KMS-11 (cell line): ENCODE results near the gene CRYL1.

Source experiments
- H2AFZ ChIP-seq: fragments of 200-600 bp; sonication (generic); 2 replicates; pipeline ENCODE4 v1.6.1; 2016; ENCODE audit warnings: antibody characterized with exemption, mixed run types, low read depth
- H3K27ac ChIP-seq: fragments of 200-600 bp; sonication (generic); 2 replicates; pipeline ENCODE4 v1.6.1; 2016; ENCODE audit warnings: mild to moderate bottlenecking, mixed run types
- H3K27me3 ChIP-seq: fragments of 200-600 bp; sonication (generic); 2 replicates; pipeline ENCODE4 v1.6.1; 2017; ENCODE audit warnings: mild to moderate bottlenecking, low read depth, mixed run types, moderate library complexity; ENCODE audit not compliant: insufficient read depth
- H3K36me3 ChIP-seq: fragments of 200-600 bp; sonication (generic); 2 replicates; pipeline ENCODE4 v1.6.1; 2017; ENCODE audit warnings: mild to moderate bottlenecking, mixed run types; ENCODE audit not compliant: insufficient read depth
- H3K4me1 ChIP-seq: fragments of 200-600 bp; sonication (generic); 2 replicates; pipeline ENCODE4 v1.6.1; 2016; ENCODE audit warnings: mild to moderate bottlenecking, low read depth, mixed run types; ENCODE audit not compliant: poor library complexity, severe bottlenecking
- H3K4me2 ChIP-seq: fragments of 200-600 bp; sonication (generic); 2 replicates; pipeline ENCODE4 v1.7.0; 2016; ENCODE audit warnings: mild to moderate bottlenecking, mixed run types
- H3K4me3 ChIP-seq: fragments of 200-600 bp; sonication (generic); IDR thresholded peaks from 2 replicates; pipeline ENCODE4 v1.6.1; 2017; ENCODE audit warnings: low read depth, low read length, mixed read lengths; ENCODE audit not compliant: insufficient read depth
- H3K79me2 ChIP-seq: fragments of 200-600 bp; sonication (generic); 2 replicates; pipeline ENCODE4 v1.6.1; 2016; ENCODE audit warnings: low read depth, mixed run types; ENCODE audit not compliant: insufficient read depth
- H3K9ac ChIP-seq: fragments of 200-600 bp; sonication (generic); 2 replicates; pipeline ENCODE4 v1.6.1; 2016; ENCODE audit warnings: mild to moderate bottlenecking, mixed run types
- H4K20me1 ChIP-seq: fragments of 200-600 bp; sonication (generic); 2 replicates; pipeline ENCODE4 v1.6.1; 2016; ENCODE audit warnings: mild to moderate bottlenecking, mixed run types; ENCODE audit not compliant: insufficient read depth
- TF ChIP-seq, protein P1 (sequence below): fragments of 200-600 bp; sonication (generic); conservative IDR thresholded peaks from 2 replicates; pipeline ENCODE4 v1.6.1; 2017; ENCODE audit warnings: low read depth, mild to moderate bottlenecking, antibody characterized with exemption, low read length, moderate library complexity, mixed read lengths

CRYL1 gene

DNA sequence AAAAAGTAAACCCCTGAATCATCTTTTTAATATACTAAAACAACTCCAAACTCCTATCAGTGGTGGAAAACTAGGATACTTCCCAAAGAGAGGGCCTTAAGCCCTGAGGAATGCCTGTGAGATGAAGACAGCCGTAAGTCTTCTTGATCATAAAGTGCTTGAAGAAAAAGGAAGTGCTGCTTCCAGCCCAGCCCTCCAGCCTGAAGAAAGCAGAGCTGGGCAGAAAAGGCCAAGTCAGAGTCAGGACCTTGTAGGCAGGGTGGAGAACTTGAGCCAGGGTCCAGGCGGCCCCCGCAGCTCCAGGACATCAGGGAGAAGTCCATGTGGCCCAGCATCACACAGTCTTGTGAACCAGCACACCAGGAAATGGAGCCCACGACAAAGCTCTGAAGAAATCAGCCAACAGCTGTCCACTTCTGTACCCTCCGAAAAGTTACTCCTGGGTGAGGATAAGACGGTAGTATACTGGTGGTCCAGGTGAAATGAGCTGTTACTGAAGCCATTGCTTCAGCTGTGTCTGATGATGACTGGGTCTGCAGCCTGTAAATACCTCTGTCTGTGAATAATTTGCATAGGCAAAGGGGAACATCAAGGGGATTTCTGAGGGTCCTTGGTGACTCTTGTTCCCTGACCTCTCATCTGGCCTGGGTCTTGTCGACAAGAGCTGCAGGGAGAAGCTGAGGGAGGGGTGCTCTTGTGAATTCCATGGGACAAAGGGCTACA lies 18.7 kb upstream of the CRYL1 start:
- Histone ChIP-seq H3K4me2 (no peak overlapping the region), H4K20me1 (no peaks in the 10 kb centered on the region), H3K9ac (no peak overlapping the region), H3K36me3 (no peaks in the 10 kb centered on the region), H2AFZ (no peak overlapping the region), H3K4me1 (no peaks in the 10 kb centered on the region), H3K4me3 (no peak overlapping the region), H3K27me3 (no peaks in the 10 kb centered on the region), H3K79me2 (no peaks in the 10 kb centered on the region), H3K27ac (no peak overlapping the region)
- TF ChIP-seq, protein P1, sequence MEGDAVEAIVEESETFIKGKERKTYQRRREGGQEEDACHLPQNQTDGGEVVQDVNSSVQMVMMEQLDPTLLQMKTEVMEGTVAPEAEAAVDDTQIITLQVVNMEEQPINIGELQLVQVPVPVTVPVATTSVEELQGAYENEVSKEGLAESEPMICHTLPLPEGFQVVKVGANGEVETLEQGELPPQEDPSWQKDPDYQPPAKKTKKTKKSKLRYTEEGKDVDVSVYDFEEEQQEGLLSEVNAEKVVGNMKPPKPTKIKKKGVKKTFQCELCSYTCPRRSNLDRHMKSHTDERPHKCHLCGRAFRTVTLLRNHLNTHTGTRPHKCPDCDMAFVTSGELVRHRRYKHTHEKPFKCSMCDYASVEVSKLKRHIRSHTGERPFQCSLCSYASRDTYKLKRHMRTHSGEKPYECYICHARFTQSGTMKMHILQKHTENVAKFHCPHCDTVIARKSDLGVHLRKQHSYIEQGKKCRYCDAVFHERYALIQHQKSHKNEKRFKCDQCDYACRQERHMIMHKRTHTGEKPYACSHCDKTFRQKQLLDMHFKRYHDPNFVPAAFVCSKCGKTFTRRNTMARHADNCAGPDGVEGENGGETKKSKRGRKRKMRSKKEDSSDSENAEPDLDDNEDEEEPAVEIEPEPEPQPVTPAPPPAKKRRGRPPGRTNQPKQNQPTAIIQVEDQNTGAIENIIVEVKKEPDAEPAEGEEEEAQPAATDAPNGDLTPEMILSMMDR = no peak

DNA sequence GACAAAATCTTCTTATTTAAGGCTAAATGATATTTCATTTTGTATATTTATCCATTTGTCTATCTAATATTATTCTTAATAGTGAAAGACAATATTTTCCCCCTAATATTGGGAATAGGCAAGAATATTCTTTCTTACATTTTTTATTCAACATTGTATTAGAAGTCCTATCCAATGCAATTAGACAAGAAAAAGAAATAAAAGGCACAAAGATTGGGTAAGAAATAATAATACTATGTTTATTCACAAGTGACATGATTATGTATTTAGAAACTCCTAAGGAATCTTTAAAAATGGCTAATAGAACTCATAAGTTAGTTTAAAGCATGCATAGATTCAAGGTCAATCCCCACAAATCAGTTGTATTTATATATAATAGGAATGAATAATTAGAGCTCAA lies 11.3 kb upstream of the CRYL1 start:
- Histone ChIP-seq H3K36me3 (no peaks in the 10 kb centered on the region), H3K27me3 (no peaks in the 10 kb centered on the region), H3K4me1 (no peaks in the 10 kb centered on the region), H3K27ac (no peak overlapping the region), H3K4me2 (no peak overlapping the region), H3K79me2 (no peaks in the 10 kb centered on the region), H3K4me3 (no peak overlapping the region), H3K9ac (no peak overlapping the region), H4K20me1 (no peaks in the 10 kb centered on the region), H2AFZ (no peak overlapping the region)
- TF ChIP-seq, protein P1 = no peak

DNA sequence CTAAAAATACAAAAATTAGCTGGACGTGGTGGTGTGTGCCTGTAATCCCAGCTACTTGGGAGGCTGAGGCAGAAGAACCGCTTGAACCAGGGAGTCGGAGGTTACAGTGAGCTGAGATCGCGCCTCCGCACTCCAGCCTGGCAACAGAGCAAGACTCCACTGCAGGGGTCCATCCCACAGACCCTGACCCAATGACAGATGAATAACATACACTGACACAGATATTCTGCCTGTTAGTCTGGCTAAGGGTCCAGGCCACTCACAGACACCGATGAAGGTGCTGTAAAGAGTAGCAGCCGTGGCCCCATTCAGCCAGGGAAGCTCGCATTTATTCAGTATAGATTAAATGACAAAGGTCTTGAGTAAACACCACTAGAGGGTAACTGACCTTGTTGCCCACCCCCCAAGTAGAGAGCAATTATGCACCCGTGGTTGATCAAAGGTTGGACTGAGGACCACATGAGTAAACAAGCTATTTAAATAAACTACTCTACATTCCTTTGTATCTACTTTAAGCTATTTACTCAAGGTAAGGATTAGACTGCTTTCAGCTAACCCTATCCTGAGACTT lies 8.5 kb upstream of the CRYL1 start:
- H3K9ac ChIP-seq = no peak overlapping the region
- TF ChIP-seq, protein P1 = no peak
- no peak overlapping the region for H3K4me3 ChIP-seq
- no peaks in the 10 kb centered on the region for H3K36me3 ChIP-seq
- H3K79me2 ChIP-seq = no peaks in the 10 kb centered on the region
- H3K27ac ChIP-seq = no peak overlapping the region
- H3K4me2 ChIP-seq = no peak overlapping the region
- H4K20me1 ChIP-seq = no peaks in the 10 kb centered on the region
- no peaks in the 10 kb centered on the region for H3K27me3 ChIP-seq
- no peaks in the 10 kb centered on the region for H3K4me1 ChIP-seq
- H2AFZ ChIP-seq = no peak overlapping the region

DNA sequence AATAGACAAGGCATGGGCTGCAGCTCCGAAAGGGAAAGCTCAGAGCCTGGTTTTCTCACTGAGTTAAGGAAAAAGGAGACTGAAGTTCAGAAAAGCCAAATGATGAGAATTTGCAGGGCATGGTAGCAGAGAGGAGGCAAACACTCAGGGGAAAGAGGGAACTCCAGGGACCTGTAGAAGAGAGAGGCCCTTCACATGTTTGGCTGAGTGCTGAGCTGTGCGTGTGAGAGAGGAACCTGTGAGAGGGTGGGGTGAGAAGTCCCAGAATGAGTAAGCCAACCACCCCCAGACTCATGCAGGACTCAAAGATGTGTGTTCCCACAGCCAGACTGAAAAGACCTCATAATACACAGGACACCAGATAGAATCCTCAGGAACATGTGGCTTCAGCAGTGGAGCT lies 2.8 kb upstream of the CRYL1 start:
- TF ChIP-seq, protein P1 = no peak

More for the DNA sequence above, 2.8 kb upstream of the CRYL1 start:
- H3K9ac ChIP-seq = no peak overlapping the region
- H4K20me1 ChIP-seq = no peaks in the 10 kb centered on the region
- H3K36me3 ChIP-seq = no peaks in the 10 kb centered on the region
- no peaks in the 10 kb centered on the region for H3K27me3 ChIP-seq
- H2AFZ ChIP-seq = no peak overlapping the region
- no peak overlapping the region for H3K4me2 ChIP-seq
- H3K4me1 ChIP-seq = peaks cover 7% of the 10 kb centered on the region
- no peaks in the 10 kb centered on the region for H3K79me2 ChIP-seq
- H3K27ac ChIP-seq = no peak overlapping the region
- no peak overlapping the region for H3K4me3 ChIP-seq
